H1 (cell line): ENCODE data around the gene DOP1B. TPM values are rescaled to one million over a fixed set of nuclear protein-coding genes. Genes with fewer than 3 reads are reported as not detected.
"Not testable (repeated sequence)": the region's sequence is repeated elsewhere in the genome, so short reads cannot be mapped to it uniquely, and the experiment has no call there.

Experiments used
- CTCF ChIA-PET: fragments of 300-600 bp; sonication (Branson Sonifier 250); formaldehyde crosslinking; loops from one replicate; lab custom pipeline; 2021; ENCODE audit not compliant: partially characterized antibody; lab: Charles Lee
- POLR2A ChIA-PET: fragments of 300-600 bp; sonication (Branson Sonifier 250); formaldehyde crosslinking; loops from one replicate; lab custom pipeline; 2021; ENCODE audit warnings: inconsistent platforms; ENCODE audit not compliant: partially characterized antibody; lab: Charles Lee
- DNase-seq, 2 experiments: peaks; one replicate each; pipeline versions ENCODE4 v3.0.0 to v3.0.0-alpha.2; 2010 to 2022; ENCODE audit warnings: low spot score in 2 of 2, low read depth in 1 of 2, mixed read lengths in 1 of 2
- FAIRE-seq: peaks from 2 replicates; lab custom pipeline; 2011; peaks lifted over from hg19 to GRCh38; lab: Jason Lieb, UNC
- H2AFZ ChIP-seq: 2 replicates; pipeline ENCODE4 v1.8.1; 2012; ENCODE audit warnings: low read length, inconsistent platforms
- H2AK5ac ChIP-seq: 2 replicates; pipeline ENCODE4 v1.6.1; 2013; ENCODE audit warnings: low read depth, low read length
- H2BK120ac ChIP-seq: replicated peaks from 2 replicates; pipeline ENCODE3; 2013; ENCODE audit warnings: low read depth, low read length, inconsistent platforms
- H2BK12ac ChIP-seq: 2 replicates; pipeline ENCODE4 v1.6.1; 2013; ENCODE audit warnings: low read depth, low read length
- H2BK15ac ChIP-seq: 2 replicates; pipeline ENCODE4 v1.6.1; 2013; ENCODE audit warnings: low read length
- H2BK20ac ChIP-seq: 2 replicates; pipeline ENCODE4 v1.6.1; 2013; ENCODE audit warnings: low read length
- H2BK5ac ChIP-seq: 2 replicates; pipeline ENCODE4 v1.6.1; 2013; ENCODE audit warnings: low read depth, low read length
- H3K14ac ChIP-seq: 2 replicates; pipeline ENCODE4 v1.6.1; 2013; ENCODE audit warnings: inconsistent platforms; ENCODE audit not compliant: insufficient read length
- H3K18ac ChIP-seq: 2 replicates; pipeline ENCODE4 v1.6.1; 2013; ENCODE audit warnings: low read length; ENCODE audit errors: extremely low read depth
- H3K23ac ChIP-seq: 2 replicates; pipeline ENCODE4 v1.6.1; 2013; ENCODE audit warnings: inconsistent platforms; ENCODE audit not compliant: insufficient read length
- H3K23me2 ChIP-seq: 2 replicates; pipeline ENCODE4 v1.6.1; 2013; ENCODE audit warnings: low read depth, low read length
- H3K27ac ChIP-seq: 2 replicates; pipeline ENCODE4 v1.6.1; 2011; ENCODE audit warnings: low read depth, low read length, inconsistent platforms
- H3K27me3 ChIP-seq, 4 experiments: replicated peaks in 1 of 4; 1 replicate in 1 of 4; 2 replicates in 3 of 4; pipeline versions ENCODE4 v1.6.1 to v1.8.1; 2011 to 2013; ENCODE audit warnings: low read length in 3 of 4, mild to moderate bottlenecking in 3 of 4, inconsistent platforms in 2 of 4, mixed read lengths in 2 of 4, moderate library complexity in 1 of 4; ENCODE audit not compliant: control insufficient read depth in 3 of 4, insufficient read depth in 3 of 4; ENCODE audit errors: extremely low read depth in 1 of 4
- H3K36me3 ChIP-seq, 4 experiments: 2 replicates each; pipeline versions ENCODE4 v1.6.1 to v1.8.1; 2011 to 2013; ENCODE audit warnings: mild to moderate bottlenecking in 4 of 4, low read length in 3 of 4, moderate library complexity in 2 of 4, control low read depth in 1 of 4, inconsistent platforms in 1 of 4; ENCODE audit not compliant: insufficient read depth in 4 of 4, control insufficient read depth in 2 of 4
- H3K4ac ChIP-seq: replicated peaks from 2 replicates; pipeline ENCODE3; 2013; ENCODE audit warnings: low read length, low read depth, mixed read lengths, inconsistent platforms; ENCODE audit not compliant: insufficient read length
- H3K4me1 ChIP-seq, 4 experiments: replicated peaks in 1 of 4; 1 replicate in 1 of 4; 2 replicates in 3 of 4; pipeline versions ENCODE4 v1.6.1 to v1.8.1; 2011 to 2013; ENCODE audit warnings: low read length in 3 of 4, inconsistent platforms in 2 of 4, mixed read lengths in 1 of 4; ENCODE audit not compliant: insufficient read depth in 4 of 4, control insufficient read depth in 3 of 4
- H3K4me2 ChIP-seq, 2 experiments: 2 replicates each; pipeline versions ENCODE4 v1.6.1 to v1.8.1; 2011 to 2013; ENCODE audit warnings: low read depth in 2 of 2, low read length in 2 of 2, control low read depth in 1 of 2, inconsistent platforms in 1 of 2, mild to moderate bottlenecking in 1 of 2; ENCODE audit not compliant: insufficient read depth in 1 of 2
- H3K4me3 ChIP-seq, 4 experiments: fragments of 200-600, 300-600 bp in 1 of 4; sonication (generic), shearing (Covaris generic), sonication (Bioruptor Twin) in 1 of 4; 2 replicates each; pipeline versions ENCODE4 v1.5.1 to v1.8.1; 2011 to 2016; ENCODE audit warnings: low read length in 4 of 4, low read depth in 3 of 4, control low read depth in 2 of 4, inconsistent platforms in 2 of 4, mild to moderate bottlenecking in 2 of 4, mixed read lengths in 1 of 4, moderate library complexity in 1 of 4; ENCODE audit not compliant: insufficient read depth in 2 of 4; ENCODE audit errors: extremely low read depth in 1 of 4
- H3K56ac ChIP-seq: replicated peaks from 2 replicates; pipeline ENCODE3; 2013; ENCODE audit warnings: low read depth, mild to moderate bottlenecking, mixed read lengths, low read length, inconsistent platforms; ENCODE audit not compliant: insufficient read length
- H3K79me1 ChIP-seq: 2 replicates; pipeline ENCODE4 v1.6.1; 2013; ENCODE audit warnings: low read depth, low read length, control low read depth
- H3K79me2 ChIP-seq, 2 experiments: 2 replicates each; pipeline versions ENCODE4 v1.6.1 to v1.8.1; 2012 to 2013; ENCODE audit warnings: low read length in 2 of 2, mild to moderate bottlenecking in 2 of 2, inconsistent platforms in 1 of 2; ENCODE audit not compliant: insufficient read depth in 2 of 2, control insufficient read depth in 1 of 2
- H3K9ac ChIP-seq, 4 experiments: replicated peaks in 1 of 4; 1 replicate in 1 of 4; 2 replicates in 3 of 4; pipeline versions ENCODE4 v1.6.1 to v1.8.1; 2011 to 2013; ENCODE audit warnings: low read depth in 3 of 4, low read length in 3 of 4, control low read depth in 2 of 4, mild to moderate bottlenecking in 2 of 4, moderate library complexity in 2 of 4, inconsistent platforms in 1 of 4; ENCODE audit errors: extremely low read depth in 1 of 4
- H3K9me3 ChIP-seq, 2 experiments: 2 replicates each; pipeline versions ENCODE4 v1.6.1 to v1.8.1; 2012 to 2013; ENCODE audit warnings: mild to moderate bottlenecking in 2 of 2, moderate library complexity in 2 of 2, control low read depth in 1 of 2, inconsistent platforms in 1 of 2, low read depth in 1 of 2, low read length in 1 of 2, mixed read lengths in 1 of 2; ENCODE audit not compliant: insufficient read depth in 2 of 2
- H4K20me1 ChIP-seq, 2 experiments: replicated peaks in 1 of 2; 2 replicates each; pipeline versions ENCODE3 to v1.8.1; 2011 to 2013; ENCODE audit warnings: inconsistent platforms in 2 of 2, low read length in 2 of 2, mild to moderate bottlenecking in 1 of 2; ENCODE audit not compliant: insufficient read depth in 2 of 2, control insufficient read depth in 1 of 2
- H4K5ac ChIP-seq: 2 replicates; pipeline ENCODE4 v1.6.1; 2013; ENCODE audit warnings: low read length, low read depth, mixed read lengths, inconsistent platforms; ENCODE audit not compliant: insufficient read length
- H4K8ac ChIP-seq: 2 replicates; pipeline ENCODE4 v1.8.0; 2013; ENCODE audit warnings: mild to moderate bottlenecking, moderate library complexity, low read length, inconsistent platforms; ENCODE audit not compliant: insufficient read depth; ENCODE audit errors: extremely low read depth
- H4K91ac ChIP-seq: replicated peaks from 2 replicates; pipeline ENCODE3; 2013; ENCODE audit warnings: low read length, mixed read lengths, inconsistent platforms; ENCODE audit not compliant: insufficient read length
- WGBS, 2 experiments: shearing (Covaris generic) in 1 of 2; methylation state at CpG; one replicate each; pipeline versions ENCODE4 v1.1.6 to v1.1.7; 2013 to 2015; ENCODE audit warnings: low lambda C conversion rate in 2 of 2, mixed read lengths in 2 of 2, inconsistent platforms in 1 of 2, low coverage in 1 of 2, missing lambda C conversion rate in 1 of 2; ENCODE audit not compliant: insufficient replicate concordance in 2 of 2, insufficient coverage in 1 of 2, insufficient read length in 1 of 2; ENCODE audit errors: extremely low coverage in 1 of 2, missing lambda C conversion rate in 1 of 2; 5-methylcytosine and 5-hydroxymethylcytosine counted together
- polyA plus RNA-seq, 7 experiments: library from polyadenylated mRNA; depleted of rRNA in 3 of 7; stranded (reverse) in 5 of 7; unstranded in 2 of 7; fragments of >200 nt in 5 of 7; fragments of 200-250 nt in 2 of 7; gene quantifications; 1 replicate in 5 of 7; 2 replicates in 1 of 7; 4 replicates in 1 of 7; pipeline versions ENCODE4 v1.2.1 to v1.2.3, GENCODE V29; 2011 to 2013; ENCODE audit warnings: missing spikeins in 2 of 7, mixed read lengths in 2 of 7
- total RNA-seq: library from RNA; stranded (reverse); fragmentation: NEBNext Ultra II Directional; extraction: Animal tissue kit (Norgen Biotek cat#: 25700); gene quantifications from 2 replicates; pipeline ENCODE4 v1.2.1, GENCODE V29; 2021

Gene DOP1B
- total and polyA plus RNA-seq, 2 of the 8 experiments (the other 6 are each of a cell fraction or from before 2014, with no cell fraction given) = 2.8 to 9.9 TPM

DNA sequence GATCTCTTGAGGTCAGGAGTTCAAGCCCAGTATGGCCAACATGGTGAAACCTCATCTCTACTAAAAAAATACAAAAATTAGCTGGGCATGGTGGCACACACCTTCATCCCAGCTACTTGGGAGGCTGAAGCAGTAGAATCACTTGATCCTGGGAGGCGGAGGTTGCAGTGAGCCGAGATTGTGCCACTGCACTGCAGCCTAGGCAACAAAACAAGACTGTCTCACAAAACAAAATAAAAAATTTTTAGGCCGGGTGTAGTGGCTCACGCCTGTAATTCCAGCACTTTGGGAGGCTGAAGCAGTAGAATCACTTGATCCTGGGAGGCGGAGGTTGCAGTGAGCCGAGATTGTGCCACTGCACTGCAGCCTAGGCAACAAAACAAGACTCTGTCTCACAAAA is 12.4 kb upstream of the DOP1B start:
- H3K23ac ChIP-seq, H3K9ac ChIP-seq, H3K9me3 ChIP-seq, H3K4ac ChIP-seq, H3K14ac ChIP-seq, H2BK15ac ChIP-seq, H2BK12ac ChIP-seq, H3K4me2 ChIP-seq, H4K8ac ChIP-seq, H3K36me3 ChIP-seq, POLR2A ChIA-PET, H3K79me1 ChIP-seq, H3K23me2 ChIP-seq, H2AK5ac ChIP-seq, H2BK120ac ChIP-seq, H3K27me3 ChIP-seq, H3K27ac ChIP-seq, H3K4me3 ChIP-seq, H4K5ac ChIP-seq, H3K4me1 ChIP-seq, H2BK20ac ChIP-seq, H3K79me2 ChIP-seq, H4K91ac ChIP-seq, H3K56ac ChIP-seq, H3K18ac ChIP-seq, H4K20me1 ChIP-seq, FAIRE-seq, H2BK5ac ChIP-seq, H2AFZ ChIP-seq, DNase-seq: not testable (repeated sequence)
- 98% methylated on average over 5 of the region's 6 CpGs; no CpG with 5 or more reads in 1 of the 2 experiments for WGBS, 2 experiments
- CTCF ChIA-PET = interaction anchor here (1.3 to 7.1 kb wide), 4 partner anchors 7 to 404 kb away, joined by 3 to 68 read pairs (median 44); no protein-coding TSS in a partner anchor
